HepG2 (cell line): ENCODE results near the gene PTGDS. TPM values are rescaled to one million over a fixed set of nuclear protein-coding genes. Genes with fewer than 3 reads are reported as not detected.

Experiments used
- CREB1 ChIP-seq, 2 experiments: fragments of 450-650 bp in 1 of 2; IDR thresholded peaks; 2 replicates each; pipeline ENCODE4 v1.6.1; 2016 to 2017; ENCODE audit warnings: control low read depth in 1 of 2, mild to moderate bottlenecking in 1 of 2, missing compliant biosample characterization in 1 of 2, missing genetic modification characterization in 1 of 2
- DZIP1 ChIP-seq: sonication (generic); formaldehyde crosslinking; IDR thresholded peaks from 2 replicates; pipeline ENCODE4 v1.5.0; 2020; ENCODE audit warnings: mild to moderate bottlenecking, missing genetic modification reagents
- ERF ChIP-seq: IDR thresholded peaks from 2 replicates; pipeline ENCODE4 v1.6.1; 2018; ENCODE audit warnings: missing biosample characterization, missing genetic modification reagents
- HIC2 ChIP-seq: sonication (generic); formaldehyde crosslinking; IDR thresholded peaks from 2 replicates; pipeline ENCODE4 v1.9.0; 2022; ENCODE audit warnings: low read depth, missing genetic modification reagents
- HOXA5 ChIP-seq: sonication (generic); formaldehyde crosslinking; IDR thresholded peaks from 2 replicates; pipeline ENCODE4 v1.4.0; 2020; ENCODE audit warnings: missing genetic modification reagents
- IKZF4 ChIP-seq: sonication (generic); formaldehyde crosslinking; IDR thresholded peaks from 2 replicates; pipeline ENCODE4 v1.5.1; 2020; ENCODE audit warnings: borderline replicate concordance, mild to moderate bottlenecking, low read depth, missing genetic modification reagents; ENCODE audit errors: not compliant biosample characterization
- ISX ChIP-seq: sonication (generic); formaldehyde crosslinking; conservative IDR thresholded peaks from 2 replicates; pipeline ENCODE4 v1.5.0; 2020; ENCODE audit warnings: missing genetic modification reagents
- MYPOP ChIP-seq: sonication (generic); formaldehyde crosslinking; IDR thresholded peaks from 2 replicates; pipeline ENCODE4 v1.8.1; 2023; ENCODE audit warnings: mild to moderate bottlenecking, moderate library complexity, missing genetic modification reagents
- NCOA5 ChIP-seq: sonication (generic); formaldehyde crosslinking; IDR thresholded peaks from 2 replicates; pipeline ENCODE4 v1.4.0; 2020; ENCODE audit warnings: missing genetic modification reagents
- NONO ChIP-seq, 2 experiments: fragments of 450-650 bp in 1 of 2; sonication (generic) in 1 of 2; formaldehyde crosslinking in 1 of 2; IDR thresholded peaks in 1 of 2; conservative IDR thresholded peaks in 1 of 2; 2 replicates each; pipeline versions ENCODE4 v1.6.1 to v1.8.0; 2017 to 2022; ENCODE audit warnings: mild to moderate bottlenecking in 1 of 2, missing genetic modification reagents in 1 of 2, moderate library complexity in 1 of 2
- PHF20 ChIP-seq: sonication (generic); formaldehyde crosslinking; IDR thresholded peaks from 2 replicates; pipeline ENCODE4 v1.5.0; 2020; ENCODE audit warnings: mild to moderate bottlenecking, missing genetic modification reagents
- POLR2G ChIP-seq: fragments of 200-400 bp; formaldehyde crosslinking; IDR thresholded peaks from 2 replicates; pipeline ENCODE4 v1.6.1; 2018; ENCODE audit warnings: mild to moderate bottlenecking, low read depth, low read length, moderate library complexity
- RBM22 ChIP-seq: fragments of 200-400 bp; formaldehyde crosslinking; optimal IDR thresholded peaks from 2 replicates; pipeline ENCODE3; 2017; ENCODE audit warnings: mild to moderate bottlenecking, low read length, moderate library complexity
- SMAD3 ChIP-seq: sonication (generic); formaldehyde crosslinking; IDR thresholded peaks from 2 replicates; pipeline ENCODE4 v1.4.0; 2020; ENCODE audit warnings: missing genetic modification reagents
- SNAI1 ChIP-seq: sonication (generic); formaldehyde crosslinking; IDR thresholded peaks from 2 replicates; pipeline ENCODE4 v1.5.0; 2020; ENCODE audit warnings: mild to moderate bottlenecking, missing genetic modification reagents, borderline replicate concordance
- TFDP2 ChIP-seq: sonication (generic); formaldehyde crosslinking; IDR thresholded peaks from 2 replicates; pipeline ENCODE4 v1.4.0; 2020; ENCODE audit warnings: missing genetic modification reagents
- ZBTB1 ChIP-seq: sonication (generic); formaldehyde crosslinking; IDR thresholded peaks from 2 replicates; pipeline ENCODE4 v1.4.0; 2020; ENCODE audit warnings: missing genetic modification reagents, borderline replicate concordance
- ZNF256 ChIP-seq: sonication (generic); formaldehyde crosslinking; conservative IDR thresholded peaks from 2 replicates; pipeline ENCODE4 v1.4.0; 2020; ENCODE audit warnings: missing genetic modification reagents
- ZNF326 ChIP-seq: sonication (generic); formaldehyde crosslinking; IDR thresholded peaks from 2 replicates; pipeline ENCODE4 v1.4.0; 2020; ENCODE audit warnings: missing genetic modification reagents, borderline replicate concordance
- ZNF563 ChIP-seq: sonication (generic); formaldehyde crosslinking; IDR thresholded peaks from 2 replicates; pipeline ENCODE4 v1.8.0; 2022; ENCODE audit warnings: mild to moderate bottlenecking, moderate library complexity, missing genetic modification reagents
- ZNF749 ChIP-seq: sonication (generic); formaldehyde crosslinking; IDR thresholded peaks from 2 replicates; pipeline ENCODE4 v1.8.0; 2022; ENCODE audit warnings: mild to moderate bottlenecking, missing genetic modification reagents, moderate library complexity, borderline replicate concordance
- ZNF776 ChIP-seq: sonication (generic); formaldehyde crosslinking; IDR thresholded peaks from 2 replicates; pipeline ENCODE4 v1.4.0; 2020; ENCODE audit warnings: mild to moderate bottlenecking, missing genetic modification reagents
- polyA plus RNA-seq, 8 experiments: library from polyadenylated mRNA; depleted of rRNA in 3 of 8; stranded (reverse) in 7 of 8; unstranded in 1 of 8; fragments of >200 nt; fragmentation: Illumina TruSeq in 4 of 8; extraction: Trizol in 4 of 8; gene quantifications; 2 replicates each; pipeline versions ENCODE4 v1.2.1 to v1.2.3, GENCODE V29; 2011 to 2016; ENCODE audit warnings: low read depth in 4 of 8, missing spikeins in 1 of 8, mixed read lengths in 1 of 8; ENCODE audit not compliant: insufficient read depth in 1 of 8
- total RNA-seq, 5 experiments: library from RNA; depleted of rRNA; stranded (reverse); fragments of >200 nt; fragmentation: Illumina TruSeq; extraction: Trizol; gene quantifications; 2 replicates each; pipeline ENCODE4 v1.2.3, GENCODE V29; 2016; ENCODE audit warnings: low read depth in 1 of 5

PTGDS gene
- total and polyA plus RNA-seq, 2 of the 13 experiments (the other 11 are each of a cell fraction or from before 2014, with no cell fraction given), result 0.33 to 0.50 TPM

- TF ChIP-seq NCOA5 (CRISPR knock-in tag) (no peak), ZNF749 (CRISPR knock-in tag) (no peak), IKZF4 (peak; percentile 61), RBM22 (no peak), POLR2G (peak; percentile 27; the same call in 1 of the 2 replicates), ZBTB1 (CRISPR knock-in tag) (no peak), SNAI1 (CRISPR knock-in tag) (no peak), MYPOP (CRISPR knock-in tag) (no peak), ZNF326 (CRISPR knock-in tag) (no peak), DZIP1 (CRISPR knock-in tag) (peak; percentile 22; the same call in 1 of the 2 replicates), PHF20 (CRISPR knock-in tag) (peak; percentile 14; the same call in 1 of the 2 replicates), CREB1 (IDR thresholded peaks at IDR 0.05) (no peak), CREB1 (CRISPR knock-in tag; IDR thresholded peaks at IDR 0.05) (no peak), ISX (CRISPR knock-in tag) (no peak), ZNF776 (no peak), SMAD3 (CRISPR knock-in tag) (no peak), ERF (CRISPR knock-in tag) (peak; percentile 63; the same call in 1 of the 2 replicates), NONO (IDR thresholded peaks at IDR 0.05) (no peak), NONO (CRISPR knock-in tag; conservative IDR thresholded peaks at IDR 0.05) (peak; percentile 47; the same call in 1 of the 2 replicates), HIC2 (CRISPR knock-in tag) (no peak), HOXA5 (CRISPR knock-in tag) (no peak; the same call in 1 of the 2 replicates), ZNF256 (no peak; the same call in 1 of the 2 replicates), ZNF563 (CRISPR knock-in tag) (peak; percentile 78; the same call in 1 of the 2 replicates), TFDP2 (peak; percentile 72)
Observed at GRCh38 chr9:136991993-136992818, 14.9 kb downstream of the PTGDS start, which contains the start of gene PAXX (continued).
